ENCODE data around the gene MAP2K7.
A peak's percentile ranks its signal among the peaks of the same experiment; 100 is the strongest.
"Not testable (repeated sequence)": the region's sequence is repeated elsewhere in the genome, so short reads cannot be mapped to it uniquely, and the experiment has no call there.

Gene MAP2K7

GRCh38 chr19:7903244-7904073 is at the start of gene MAP2K7:
TSS of gene MAP2K7 (plus strand) at chr19:7903877. CDS start at chr19:7903945, 68 bp downstream.
- Histone ChIP-seq H3K4me1 (ENCODE audit: control insufficient read depth, insufficient read depth, low read length) (peaks cover 16% of the 10 kb centered on the region), H3K27me3 (ENCODE audit: control insufficient read depth, insufficient read depth, low read length) (no peaks in the 10 kb centered on the region), H3K36me3 (ENCODE audit: control insufficient read depth, insufficient read depth, low read length) (peaks cover 13% of the 10 kb centered on the region), H3K4me3 (ENCODE audit: low read depth, low read length) (peak within 1 kb of the TSS; percentile 93), H3K9me3 (ENCODE audit: control insufficient read depth, insufficient read depth, low read depth, low read length) (no peaks in the 10 kb centered on the region), H3K27ac (ENCODE audit: low read depth, low read length) (peak within 1 kb of the TSS; percentile 28; the same call in 1 of the 2 replicates), H3K9ac (ENCODE audit: low read length) (peak within 1 kb of the TSS; percentile 83)

GRCh38 chr19:7855426-7856108 is 48.1 kb upstream of the MAP2K7 start:
- H3K36me3 ChIP-seq (ENCODE audit: control insufficient read depth, insufficient read depth, low read length), result no peaks in the 10 kb centered on the region

GRCh38 chr19:7856109-7856591 is 47.5 kb upstream of the MAP2K7 start:
- Histone ChIP-seq H3K27me3 (ENCODE audit: control insufficient read depth, insufficient read depth, low read length) (peaks cover 67% of the 10 kb centered on the region), H3K27ac (ENCODE audit: low read depth, low read length) (no peak overlapping the region), H3K4me3 (ENCODE audit: low read depth, low read length) (no peak overlapping the region), H3K4me1 (ENCODE audit: control insufficient read depth, insufficient read depth, low read length) (peaks cover 20% of the 10 kb centered on the region), H3K36me3 (ENCODE audit: control insufficient read depth, insufficient read depth, low read length) (no peaks in the 10 kb centered on the region), H3K9ac (ENCODE audit: low read length) (no peak overlapping the region), H3K9me3 (ENCODE audit: control insufficient read depth, insufficient read depth, low read depth, low read length) (no peaks in the 10 kb centered on the region)

More at GRCh38 chr19:7855426-7856108, 48.1 kb upstream of the MAP2K7 start:
- Histone ChIP-seq H3K27me3 (ENCODE audit: control insufficient read depth, insufficient read depth, low read length) (peaks cover 62% of the 10 kb centered on the region), H3K9ac (ENCODE audit: low read length) (no peak overlapping the region), H3K9me3 (ENCODE audit: control insufficient read depth, insufficient read depth, low read depth, low read length) (no peaks in the 10 kb centered on the region), H3K27ac (ENCODE audit: low read depth, low read length) (no peak overlapping the region), H3K4me3 (ENCODE audit: low read depth, low read length) (no peak overlapping the region), H3K4me1 (ENCODE audit: control insufficient read depth, insufficient read depth, low read length) (peaks cover 19% of the 10 kb centered on the region)

GRCh38 chr19:7856679-7857663 is 46.7 kb upstream of the MAP2K7 start:
- Histone ChIP-seq H3K4me1 (ENCODE audit: control insufficient read depth, insufficient read depth, low read length) (peaks cover 27% of the 10 kb centered on the region), H3K27ac (ENCODE audit: low read depth, low read length) (no peak overlapping the region), H3K9me3 (ENCODE audit: control insufficient read depth, insufficient read depth, low read depth, low read length) (no peaks in the 10 kb centered on the region), H3K9ac (ENCODE audit: low read length) (no peak overlapping the region), H3K27me3 (ENCODE audit: control insufficient read depth, insufficient read depth, low read length) (peaks cover 72% of the 10 kb centered on the region), H3K4me3 (ENCODE audit: low read depth, low read length) (no peak overlapping the region), H3K36me3 (ENCODE audit: control insufficient read depth, insufficient read depth, low read length) (no peaks in the 10 kb centered on the region)

GRCh38 chr19:7857727-7858108 is 46.0 kb upstream of the MAP2K7 start:
- H3K9me3 ChIP-seq (ENCODE audit: control insufficient read depth, insufficient read depth, low read depth, low read length), result no peaks in the 10 kb centered on the region
- peaks cover 31% of the 10 kb centered on the region for H3K4me1 ChIP-seq (ENCODE audit: control insufficient read depth, insufficient read depth, low read length)
- H3K36me3 ChIP-seq (ENCODE audit: control insufficient read depth, insufficient read depth, low read length), result no peaks in the 10 kb centered on the region
- H3K9ac ChIP-seq (ENCODE audit: low read length), result no peak overlapping the region
- H3K27ac ChIP-seq (ENCODE audit: low read depth, low read length), result no peak overlapping the region
- H3K27me3 ChIP-seq (ENCODE audit: control insufficient read depth, insufficient read depth, low read length), result peaks cover 76% of the 10 kb centered on the region
- H3K4me3 ChIP-seq (ENCODE audit: low read depth, low read length), result peak overlapping the region; percentile 51

GRCh38 chr19:7858109-7858770 is 45.4 kb upstream of the MAP2K7 start:
- peaks cover 27% of the 10 kb centered on the region for H3K4me1 ChIP-seq (ENCODE audit: control insufficient read depth, insufficient read depth, low read length)

GRCh38 chr19:7859087-7859486 is 44.6 kb upstream of the MAP2K7 start:
- peaks cover 29% of the 10 kb centered on the region for H3K4me1 ChIP-seq (ENCODE audit: control insufficient read depth, insufficient read depth, low read length)
- H3K27ac ChIP-seq (ENCODE audit: low read depth, low read length); H3K36me3 ChIP-seq (ENCODE audit: control insufficient read depth, insufficient read depth, low read length); H3K9ac ChIP-seq (ENCODE audit: low read length); H3K4me3 ChIP-seq (ENCODE audit: low read depth, low read length); H3K9me3 ChIP-seq (ENCODE audit: control insufficient read depth, insufficient read depth, low read depth, low read length): not testable (repeated sequence)
- H3K27me3 ChIP-seq (ENCODE audit: control insufficient read depth, insufficient read depth, low read length), result peaks cover 83% of the 10 kb centered on the region

More at GRCh38 chr19:7858109-7858770, 45.4 kb upstream of the MAP2K7 start:
- Histone ChIP-seq H3K27me3 (ENCODE audit: control insufficient read depth, insufficient read depth, low read length) (peaks cover 80% of the 10 kb centered on the region), H3K9me3 (ENCODE audit: control insufficient read depth, insufficient read depth, low read depth, low read length) (no peaks in the 10 kb centered on the region), H3K36me3 (ENCODE audit: control insufficient read depth, insufficient read depth, low read length) (no peaks in the 10 kb centered on the region), H3K9ac (ENCODE audit: low read length) (no peak overlapping the region), H3K27ac (ENCODE audit: low read depth, low read length) (no peak overlapping the region), H3K4me3 (ENCODE audit: low read depth, low read length) (peak overlapping the region; percentile 51)

- Histone ChIP-seq H3K4me1 (ENCODE audit: control insufficient read depth, insufficient read depth, low read length) (peaks cover 32% of the 10 kb centered on the region), H3K4me3 (ENCODE audit: low read depth, low read length) (no peak overlapping the region)
These were observed 43.6 kb upstream of the MAP2K7 start for GRCh38 chr19:7859831-7860713.

GRCh38 chr19:7860714-7861618 is 42.7 kb upstream of the MAP2K7 start:
- Histone ChIP-seq H3K9ac (ENCODE audit: low read length) (no peak overlapping the region), H3K4me3 (ENCODE audit: low read depth, low read length) (no peak overlapping the region), H3K27ac (ENCODE audit: low read depth, low read length) (no peak overlapping the region), H3K9me3 (ENCODE audit: control insufficient read depth, insufficient read depth, low read depth, low read length) (no peaks in the 10 kb centered on the region), H3K4me1 (ENCODE audit: control insufficient read depth, insufficient read depth, low read length) (peaks cover 40% of the 10 kb centered on the region), H3K36me3 (ENCODE audit: control insufficient read depth, insufficient read depth, low read length) (no peaks in the 10 kb centered on the region), H3K27me3 (ENCODE audit: control insufficient read depth, insufficient read depth, low read length) (peaks cover 83% of the 10 kb centered on the region)

More at GRCh38 chr19:7859831-7860713, 43.6 kb upstream of the MAP2K7 start:
- no peaks in the 10 kb centered on the region for H3K9me3 ChIP-seq (ENCODE audit: control insufficient read depth, insufficient read depth, low read depth, low read length)
- no peaks in the 10 kb centered on the region for H3K36me3 ChIP-seq (ENCODE audit: control insufficient read depth, insufficient read depth, low read length)
- no peak overlapping the region for H3K9ac ChIP-seq (ENCODE audit: low read length)
- H3K27ac ChIP-seq (ENCODE audit: low read depth, low read length), result no peak overlapping the region
- peaks cover 83% of the 10 kb centered on the region for H3K27me3 ChIP-seq (ENCODE audit: control insufficient read depth, insufficient read depth, low read length)
